ENCODE measurements around the gene SLC35F5.

- TF ChIP-seq YY1 (IDR thresholded peaks at IDR 0.05; ENCODE audit: low read depth, low read length) (no peak), NKRF (conservative IDR thresholded peaks at IDR 0.05) (no peak), HDAC2 (IDR thresholded peaks at IDR 0.05) (no peak), POLR2AphosphoS2 (IDR thresholded peaks at IDR 0.05; ENCODE audit: low read depth, low read length) (no peak), CBX3 (IDR thresholded peaks at IDR 0.05; ENCODE audit: borderline replicate concordance, low read depth) (no peak), NFXL1 (IDR thresholded peaks at IDR 0.05; ENCODE audit: borderline replicate concordance) (no peak), RCOR1 (conservative IDR thresholded peaks at IDR 0.05; ENCODE audit: low read depth, low read length) (no peak), POLR2A (IDR thresholded peaks at IDR 0.05; ENCODE audit: low read depth, low read length) (no peak), HCFC1 (IDR thresholded peaks at IDR 0.05; ENCODE audit: low read length) (no peak)
Observed at GRCh38 chr2:113679457-113679856, 77.0 kb downstream of the SLC35F5 start.

All from GM12878 (cell line).